GM23338 (cell line): ENCODE results near the gene ZNF491. TPM values are rescaled to one million over a fixed set of nuclear protein-coding genes. Genes with fewer than 3 reads are reported as not detected.

ENCODE experiments used
- ATAC-seq: fragments of 200-7000 bp; cut with Tn5 transposase; 3 replicates; pipeline ENCODE4 v1.9.1; 2020
- DNase-seq: peaks from one replicate; pipeline ENCODE4 v3.0.0-alpha.2; 2015; ENCODE audit warnings: low spot score
- H2AFZ ChIP-seq: fragments of 200-600 bp; sonication (generic); 2 replicates; pipeline ENCODE4 v1.8.0; 2016; ENCODE audit warnings: antibody characterized with exemption, mild to moderate bottlenecking, moderate library complexity
- H3F3A ChIP-seq: fragments of 200-600 bp; sonication (generic); replicated peaks from 2 replicates; pipeline ENCODE4 v1.8.0; 2017; ENCODE audit warnings: antibody characterized with exemption, mixed run types, low read depth
- H3K27ac ChIP-seq: fragments of 200-600 bp; sonication (generic); 2 replicates; pipeline ENCODE4 v1.6.1; 2016; ENCODE audit warnings: low read depth
- H3K27me3 ChIP-seq: fragments of 200-600 bp; sonication (generic); 2 replicates; pipeline ENCODE4 v1.8.0; 2016; ENCODE audit warnings: mild to moderate bottlenecking, mixed run types, moderate library complexity; ENCODE audit not compliant: insufficient read depth
- H3K36me3 ChIP-seq: fragments of 200-600 bp; sonication (generic); 2 replicates; pipeline ENCODE4 v1.8.0; 2016; ENCODE audit warnings: mild to moderate bottlenecking; ENCODE audit not compliant: insufficient read depth
- H3K4me1 ChIP-seq: fragments of 200-600 bp; sonication (generic); 2 replicates; pipeline ENCODE4 v1.8.0; 2016; ENCODE audit warnings: mild to moderate bottlenecking, moderate library complexity; ENCODE audit not compliant: insufficient read depth
- H3K4me2 ChIP-seq: fragments of 200-600 bp; sonication (generic); 2 replicates; pipeline ENCODE4 v1.7.1; 2017; ENCODE audit warnings: mixed run types
- H3K4me3 ChIP-seq: fragments of 200-600 bp; sonication (generic); 2 replicates; pipeline ENCODE4 v1.6.1; 2016; ENCODE audit warnings: mixed run types
- H3K79me2 ChIP-seq: fragments of 200-600 bp; sonication (generic); replicated peaks from 2 replicates; pipeline ENCODE4 v1.8.0; 2017; ENCODE audit warnings: mild to moderate bottlenecking; ENCODE audit not compliant: insufficient read depth
- H3K9me2 ChIP-seq: fragments of 200-600 bp; sonication (generic); 2 replicates; pipeline ENCODE4 v1.8.0; 2017; ENCODE audit not compliant: insufficient read depth
- H4K20me1 ChIP-seq: fragments of 200-600 bp; sonication (generic); replicated peaks from 2 replicates; pipeline ENCODE4 v1.8.0; 2017; ENCODE audit warnings: mild to moderate bottlenecking; ENCODE audit not compliant: insufficient read depth
- H3K27ac Mint-ChIP-seq: 2 replicates; pipeline ENCODE4 v1.8.0; 2020; ENCODE audit warnings: inconsistent platforms, mild to moderate bottlenecking, moderate library complexity, mixed read lengths
- H3K27me3 Mint-ChIP-seq: 3 replicates; pipeline ENCODE4 v1.8.0; 2022; ENCODE audit warnings: low read depth, mild to moderate bottlenecking, moderate library complexity, mixed read lengths, inconsistent platforms; ENCODE audit not compliant: insufficient read depth, poor library complexity
- H3K36me3 Mint-ChIP-seq: 3 replicates; pipeline ENCODE4 v1.8.0; 2021; ENCODE audit warnings: low read depth, mild to moderate bottlenecking, inconsistent platforms, moderate library complexity, mixed read lengths
- H3K4me1 Mint-ChIP-seq: 3 replicates; pipeline ENCODE4 v1.8.0; 2020; ENCODE audit warnings: mild to moderate bottlenecking, inconsistent platforms, mixed read lengths
- H3K4me3 Mint-ChIP-seq: 3 replicates; pipeline ENCODE4 v1.8.0; 2021; ENCODE audit warnings: moderate library complexity, mild to moderate bottlenecking, inconsistent platforms, mixed read lengths
- H3K9me3 Mint-ChIP-seq: 3 replicates; pipeline ENCODE4 v1.8.0; 2020; ENCODE audit warnings: moderate library complexity, mild to moderate bottlenecking, inconsistent platforms, mixed read lengths
- CREB1 ChIP-seq: fragments of 250-450 bp; sonication (Bioruptor Pico); IDR thresholded peaks from 2 replicates; pipeline ENCODE4 v1.5.0; 2020; ENCODE audit warnings: low read depth, mild to moderate bottlenecking, moderate library complexity
- EZH2 ChIP-seq: fragments of 200-600 bp; sonication (generic); IDR thresholded peaks from one replicate; pipeline ENCODE4 v1.8.0; 2017; ENCODE audit warnings: antibody characterized with exemption, mild to moderate bottlenecking, low read depth; ENCODE audit not compliant: unreplicated experiment
- EZH2phosphoT487 ChIP-seq: fragments of 200-600 bp; sonication (generic); IDR thresholded peaks from one replicate; pipeline ENCODE4 v1.8.1; 2018; ENCODE audit warnings: antibody characterized with exemption; ENCODE audit not compliant: unreplicated experiment
- JUNB ChIP-seq: IDR thresholded peaks from one replicate; pipeline ENCODE4 v1.6.1; 2016; ENCODE audit warnings: antibody characterized with exemption; ENCODE audit not compliant: unreplicated experiment
- NANOG ChIP-seq: IDR thresholded peaks from 2 replicates; pipeline ENCODE4 v1.6.1; 2016; ENCODE audit warnings: antibody characterized with exemption, borderline replicate concordance
- POLR2AphosphoS5 ChIP-seq: IDR thresholded peaks from 2 replicates; pipeline ENCODE4 v1.6.1; 2016; ENCODE audit warnings: antibody characterized with exemption, low read depth
- STAT1 ChIP-seq: IDR thresholded peaks from one replicate; pipeline ENCODE4 v1.6.1; 2016; ENCODE audit warnings: antibody characterized with exemption; ENCODE audit not compliant: unreplicated experiment
- ZNF114 ChIP-seq: fragments of 250-450 bp; sonication (Bioruptor Pico); IDR thresholded peaks from 2 replicates; pipeline ENCODE4 v1.5.0; 2020; ENCODE audit warnings: mild to moderate bottlenecking, moderate library complexity
- polyA plus RNA-seq: library from polyadenylated mRNA; unstranded; fragments of >200 nt; fragmentation: Nextera tagmentation; extraction: Ambion mirVana; gene quantifications from 2 replicates; pipeline ENCODE4 v1.2.1, GENCODE V29; 2016
- total RNA-seq: library from RNA; depleted of rRNA; stranded (reverse); fragments of >200 nt; shearing (Covaris generic); gene quantifications from 2 replicates; pipeline ENCODE4 v1.2.3, GENCODE V29; 2014
- TF ChIP-seq, protein P1 (sequence below): fragments of 250-450 bp; sonication (Bioruptor Pico); IDR thresholded peaks from 2 replicates; pipeline ENCODE4 v1.5.0; 2020; ENCODE audit warnings: mild to moderate bottlenecking, moderate library complexity
- TF ChIP-seq, protein P2 (sequence below), 2 experiments: fragments of 200-600 bp in 1 of 2; sonication (generic) in 1 of 2; conservative IDR thresholded peaks; 2 replicates each; pipeline versions ENCODE4 v1.5.1 to v1.6.1; 2016 to 2017; ENCODE audit warnings: antibody characterized with exemption in 2 of 2, low read depth in 2 of 2, mild to moderate bottlenecking in 2 of 2, moderate library complexity in 1 of 2
- TF ChIP-seq, protein P3 (sequence below): IDR thresholded peaks from 2 replicates; pipeline ENCODE4 v1.6.1; 2016; ENCODE audit warnings: antibody characterized with exemption
- TF ChIP-seq, protein P4 (sequence below): IDR thresholded peaks from one replicate; pipeline ENCODE4 v1.6.1; 2018; ENCODE audit warnings: antibody characterized with exemption; ENCODE audit not compliant: unreplicated experiment

Gene ZNF491
- total and polyA plus RNA-seq, 2 experiments from 2014 or later = 0.32 to 1.3 TPM

DNA sequence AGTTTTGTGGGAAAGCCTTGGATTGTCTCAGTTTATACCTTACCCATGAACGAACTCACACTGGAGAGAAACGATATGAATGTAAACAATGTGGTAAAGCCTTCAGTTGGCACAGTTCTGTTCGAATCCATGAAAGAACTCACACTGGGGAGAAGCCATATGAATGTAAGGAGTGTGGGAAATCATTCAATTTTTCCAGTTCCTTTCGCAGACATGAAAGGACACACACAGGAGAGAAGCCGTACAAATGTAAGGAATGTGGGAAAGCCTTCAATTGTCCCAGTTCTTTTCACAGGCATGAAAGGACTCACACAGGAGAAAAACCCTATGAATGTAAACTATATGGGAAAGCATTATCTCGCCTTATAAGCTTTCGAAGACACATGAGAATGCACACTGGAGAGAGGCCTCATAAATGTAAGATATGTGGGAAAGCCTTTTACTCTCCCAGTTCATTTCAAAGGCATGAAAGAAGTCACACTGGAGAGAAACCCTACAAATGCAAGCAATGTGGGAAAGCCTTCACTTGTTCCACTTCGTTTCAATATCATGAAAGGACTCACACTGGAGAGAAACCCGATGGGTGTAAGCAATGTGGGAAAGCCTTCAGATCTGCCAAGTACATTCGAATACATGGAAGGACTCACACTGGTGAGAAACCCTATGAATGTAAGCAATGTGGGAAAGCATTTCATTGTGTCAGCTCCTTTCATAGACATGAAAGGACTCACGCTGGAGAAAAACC lies 8.2 kb downstream of the ZNF491 start:
- Mint-ChIP-seq H3K9me3 (peaks cover 89% of the 10 kb centered on the region), H3K27ac (no peak overlapping the region), H3K4me3 (no peak overlapping the region), H3K27me3 (peaks cover 8% of the 10 kb centered on the region), H3K4me1 (no peaks in the 10 kb centered on the region), H3K36me3 (peaks cover 12% of the 10 kb centered on the region; the same call in 2 of the 3 replicates)
- no peak for TF ChIP-seq ZNF114 (CRISPR knock-in tag)
- TF ChIP-seq, protein P1, sequence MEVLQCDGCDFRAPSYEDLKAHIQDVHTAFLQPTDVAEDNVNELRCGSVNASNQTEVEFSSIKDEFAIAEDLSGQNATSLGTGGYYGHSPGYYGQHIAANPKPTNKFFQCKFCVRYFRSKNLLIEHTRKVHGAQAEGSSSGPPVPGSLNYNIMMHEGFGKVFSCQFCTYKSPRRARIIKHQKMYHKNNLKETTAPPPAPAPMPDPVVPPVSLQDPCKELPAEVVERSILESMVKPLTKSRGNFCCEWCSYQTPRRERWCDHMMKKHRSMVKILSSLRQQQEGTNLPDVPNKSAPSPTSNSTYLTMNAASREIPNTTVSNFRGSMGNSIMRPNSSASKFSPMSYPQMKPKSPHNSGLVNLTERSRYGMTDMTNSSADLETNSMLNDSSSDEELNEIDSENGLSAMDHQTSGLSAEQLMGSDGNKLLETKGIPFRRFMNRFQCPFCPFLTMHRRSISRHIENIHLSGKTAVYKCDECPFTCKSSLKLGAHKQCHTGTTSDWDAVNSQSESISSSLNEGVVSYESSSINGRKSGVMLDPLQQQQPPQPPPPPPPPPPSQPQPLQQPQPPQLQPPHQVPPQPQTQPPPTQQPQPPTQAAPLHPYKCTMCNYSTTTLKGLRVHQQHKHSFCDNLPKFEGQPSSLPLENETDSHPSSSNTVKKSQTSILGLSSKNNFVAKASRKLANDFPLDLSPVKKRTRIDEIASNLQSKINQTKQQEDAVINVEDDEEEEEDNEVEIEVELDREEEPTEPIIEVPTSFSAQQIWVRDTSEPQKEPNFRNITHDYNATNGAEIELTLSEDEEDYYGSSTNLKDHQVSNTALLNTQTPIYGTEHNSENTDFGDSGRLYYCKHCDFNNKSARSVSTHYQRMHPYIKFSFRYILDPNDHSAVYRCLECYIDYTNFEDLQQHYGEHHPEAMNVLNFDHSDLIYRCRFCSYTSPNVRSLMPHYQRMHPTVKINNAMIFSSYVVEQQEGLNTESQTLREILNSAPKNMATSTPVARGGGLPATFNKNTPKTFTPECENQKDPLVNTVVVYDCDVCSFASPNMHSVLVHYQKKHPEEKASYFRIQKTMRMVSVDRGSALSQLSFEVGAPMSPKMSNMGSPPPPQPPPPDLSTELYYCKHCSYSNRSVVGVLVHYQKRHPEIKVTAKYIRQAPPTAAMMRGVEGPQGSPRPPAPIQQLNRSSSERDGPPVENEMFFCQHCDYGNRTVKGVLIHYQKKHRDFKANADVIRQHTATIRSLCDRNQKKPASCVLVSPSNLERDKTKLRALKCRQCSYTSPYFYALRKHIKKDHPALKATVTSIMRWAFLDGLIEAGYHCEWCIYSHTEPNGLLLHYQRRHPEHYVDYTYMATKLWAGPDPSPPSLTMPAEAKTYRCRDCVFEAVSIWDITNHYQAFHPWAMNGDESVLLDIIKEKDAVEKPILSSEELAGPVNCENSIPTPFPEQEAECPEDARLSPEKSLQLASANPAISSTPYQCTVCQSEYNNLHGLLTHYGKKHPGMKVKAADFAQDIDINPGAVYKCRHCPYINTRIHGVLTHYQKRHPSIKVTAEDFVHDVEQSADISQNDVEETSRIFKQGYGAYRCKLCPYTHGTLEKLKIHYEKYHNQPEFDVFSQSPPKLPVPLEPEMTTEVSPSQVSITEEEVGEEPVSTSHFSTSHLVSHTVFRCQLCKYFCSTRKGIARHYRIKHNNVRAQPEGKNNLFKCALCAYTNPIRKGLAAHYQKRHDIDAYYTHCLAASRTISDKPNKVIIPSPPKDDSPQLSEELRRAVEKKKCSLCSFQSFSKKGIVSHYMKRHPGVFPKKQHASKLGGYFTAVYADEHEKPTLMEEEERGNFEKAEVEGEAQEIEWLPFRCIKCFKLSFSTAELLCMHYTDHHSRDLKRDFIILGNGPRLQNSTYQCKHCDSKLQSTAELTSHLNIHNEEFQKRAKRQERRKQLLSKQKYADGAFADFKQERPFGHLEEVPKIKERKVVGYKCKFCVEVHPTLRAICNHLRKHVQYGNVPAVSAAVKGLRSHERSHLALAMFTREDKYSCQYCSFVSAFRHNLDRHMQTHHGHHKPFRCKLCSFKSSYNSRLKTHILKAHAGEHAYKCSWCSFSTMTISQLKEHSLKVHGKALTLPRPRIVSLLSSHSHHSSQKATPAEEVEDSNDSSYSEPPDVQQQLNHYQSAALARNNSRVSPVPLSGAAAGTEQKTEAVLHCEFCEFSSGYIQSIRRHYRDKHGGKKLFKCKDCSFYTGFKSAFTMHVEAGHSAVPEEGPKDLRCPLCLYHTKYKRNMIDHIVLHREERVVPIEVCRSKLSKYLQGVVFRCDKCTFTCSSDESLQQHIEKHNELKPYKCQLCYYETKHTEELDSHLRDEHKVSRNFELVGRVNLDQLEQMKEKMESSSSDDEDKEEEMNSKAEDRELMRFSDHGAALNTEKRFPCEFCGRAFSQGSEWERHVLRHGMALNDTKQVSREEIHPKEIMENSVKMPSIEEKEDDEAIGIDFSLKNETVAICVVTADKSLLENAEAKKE (CRISPR knock-in tag) = no peak
- TF ChIP-seq CREB1 (CRISPR knock-in tag) = no peak
- no peak for TF ChIP-seq EZH2
- TF ChIP-seq JUNB = no peak
- TF ChIP-seq, protein P2, sequence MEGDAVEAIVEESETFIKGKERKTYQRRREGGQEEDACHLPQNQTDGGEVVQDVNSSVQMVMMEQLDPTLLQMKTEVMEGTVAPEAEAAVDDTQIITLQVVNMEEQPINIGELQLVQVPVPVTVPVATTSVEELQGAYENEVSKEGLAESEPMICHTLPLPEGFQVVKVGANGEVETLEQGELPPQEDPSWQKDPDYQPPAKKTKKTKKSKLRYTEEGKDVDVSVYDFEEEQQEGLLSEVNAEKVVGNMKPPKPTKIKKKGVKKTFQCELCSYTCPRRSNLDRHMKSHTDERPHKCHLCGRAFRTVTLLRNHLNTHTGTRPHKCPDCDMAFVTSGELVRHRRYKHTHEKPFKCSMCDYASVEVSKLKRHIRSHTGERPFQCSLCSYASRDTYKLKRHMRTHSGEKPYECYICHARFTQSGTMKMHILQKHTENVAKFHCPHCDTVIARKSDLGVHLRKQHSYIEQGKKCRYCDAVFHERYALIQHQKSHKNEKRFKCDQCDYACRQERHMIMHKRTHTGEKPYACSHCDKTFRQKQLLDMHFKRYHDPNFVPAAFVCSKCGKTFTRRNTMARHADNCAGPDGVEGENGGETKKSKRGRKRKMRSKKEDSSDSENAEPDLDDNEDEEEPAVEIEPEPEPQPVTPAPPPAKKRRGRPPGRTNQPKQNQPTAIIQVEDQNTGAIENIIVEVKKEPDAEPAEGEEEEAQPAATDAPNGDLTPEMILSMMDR (conservative IDR thresholded peaks at IDR 0.05; ENCODE audit: low read depth in 2 of 2) = no peak
- no peak for TF ChIP-seq EZH2phosphoT487
- TF ChIP-seq NANOG = no peak
- TF ChIP-seq, protein P3, sequence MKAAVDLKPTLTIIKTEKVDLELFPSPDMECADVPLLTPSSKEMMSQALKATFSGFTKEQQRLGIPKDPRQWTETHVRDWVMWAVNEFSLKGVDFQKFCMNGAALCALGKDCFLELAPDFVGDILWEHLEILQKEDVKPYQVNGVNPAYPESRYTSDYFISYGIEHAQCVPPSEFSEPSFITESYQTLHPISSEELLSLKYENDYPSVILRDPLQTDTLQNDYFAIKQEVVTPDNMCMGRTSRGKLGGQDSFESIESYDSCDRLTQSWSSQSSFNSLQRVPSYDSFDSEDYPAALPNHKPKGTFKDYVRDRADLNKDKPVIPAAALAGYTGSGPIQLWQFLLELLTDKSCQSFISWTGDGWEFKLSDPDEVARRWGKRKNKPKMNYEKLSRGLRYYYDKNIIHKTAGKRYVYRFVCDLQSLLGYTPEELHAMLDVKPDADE = no peak
- TF ChIP-seq POLR2AphosphoS5 = no peak
- TF ChIP-seq STAT1 = no peak
- TF ChIP-seq, protein P4, sequence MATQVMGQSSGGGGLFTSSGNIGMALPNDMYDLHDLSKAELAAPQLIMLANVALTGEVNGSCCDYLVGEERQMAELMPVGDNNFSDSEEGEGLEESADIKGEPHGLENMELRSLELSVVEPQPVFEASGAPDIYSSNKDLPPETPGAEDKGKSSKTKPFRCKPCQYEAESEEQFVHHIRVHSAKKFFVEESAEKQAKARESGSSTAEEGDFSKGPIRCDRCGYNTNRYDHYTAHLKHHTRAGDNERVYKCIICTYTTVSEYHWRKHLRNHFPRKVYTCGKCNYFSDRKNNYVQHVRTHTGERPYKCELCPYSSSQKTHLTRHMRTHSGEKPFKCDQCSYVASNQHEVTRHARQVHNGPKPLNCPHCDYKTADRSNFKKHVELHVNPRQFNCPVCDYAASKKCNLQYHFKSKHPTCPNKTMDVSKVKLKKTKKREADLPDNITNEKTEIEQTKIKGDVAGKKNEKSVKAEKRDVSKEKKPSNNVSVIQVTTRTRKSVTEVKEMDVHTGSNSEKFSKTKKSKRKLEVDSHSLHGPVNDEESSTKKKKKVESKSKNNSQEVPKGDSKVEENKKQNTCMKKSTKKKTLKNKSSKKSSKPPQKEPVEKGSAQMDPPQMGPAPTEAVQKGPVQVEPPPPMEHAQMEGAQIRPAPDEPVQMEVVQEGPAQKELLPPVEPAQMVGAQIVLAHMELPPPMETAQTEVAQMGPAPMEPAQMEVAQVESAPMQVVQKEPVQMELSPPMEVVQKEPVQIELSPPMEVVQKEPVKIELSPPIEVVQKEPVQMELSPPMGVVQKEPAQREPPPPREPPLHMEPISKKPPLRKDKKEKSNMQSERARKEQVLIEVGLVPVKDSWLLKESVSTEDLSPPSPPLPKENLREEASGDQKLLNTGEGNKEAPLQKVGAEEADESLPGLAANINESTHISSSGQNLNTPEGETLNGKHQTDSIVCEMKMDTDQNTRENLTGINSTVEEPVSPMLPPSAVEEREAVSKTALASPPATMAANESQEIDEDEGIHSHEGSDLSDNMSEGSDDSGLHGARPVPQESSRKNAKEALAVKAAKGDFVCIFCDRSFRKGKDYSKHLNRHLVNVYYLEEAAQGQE = no peak
- Histone ChIP-seq H3K4me3 (no peak overlapping the region), H3K9me2 (no peaks in the 10 kb centered on the region), H4K20me1 (no peaks in the 10 kb centered on the region), H2AFZ (no peak overlapping the region), H3K27me3 (peaks cover 8% of the 10 kb centered on the region; the same call in 1 of the 2 replicates), H3F3A (no peaks in the 10 kb centered on the region), H3K36me3 (peaks cover 5% of the 10 kb centered on the region; the same call in 1 of the 2 replicates), H3K79me2 (no peaks in the 10 kb centered on the region), H3K27ac (no peak overlapping the region), H3K4me2 (no peak overlapping the region), H3K4me1 (no peaks in the 10 kb centered on the region)
- no peak for DNase-seq
- no peak for ATAC-seq
